Fibroblast of lung (primary cell): Measurements from ENCODE around the gene SLC25A20.

Experiments used
- EZH2 ChIP-seq: IDR thresholded peaks from 2 replicates; pipeline ENCODE4 v1.5.1; 2012; ENCODE audit warnings: low read length, control low read depth, mild to moderate bottlenecking; ENCODE audit errors: missing control alignments
- TF ChIP-seq, protein P1 (sequence below), 2 donors: IDR thresholded peaks in 1 of 2; conservative IDR thresholded peaks in 1 of 2; 1 replicate in 1 of 2; 2 replicates in 1 of 2; pipeline ENCODE4 v1.5.1; 2011 to 2012; ENCODE audit warnings: low read length in 2 of 2, control low read depth in 1 of 2, inconsistent platforms in 1 of 2, low read depth in 1 of 2, mild to moderate bottlenecking in 1 of 2

DNA sequence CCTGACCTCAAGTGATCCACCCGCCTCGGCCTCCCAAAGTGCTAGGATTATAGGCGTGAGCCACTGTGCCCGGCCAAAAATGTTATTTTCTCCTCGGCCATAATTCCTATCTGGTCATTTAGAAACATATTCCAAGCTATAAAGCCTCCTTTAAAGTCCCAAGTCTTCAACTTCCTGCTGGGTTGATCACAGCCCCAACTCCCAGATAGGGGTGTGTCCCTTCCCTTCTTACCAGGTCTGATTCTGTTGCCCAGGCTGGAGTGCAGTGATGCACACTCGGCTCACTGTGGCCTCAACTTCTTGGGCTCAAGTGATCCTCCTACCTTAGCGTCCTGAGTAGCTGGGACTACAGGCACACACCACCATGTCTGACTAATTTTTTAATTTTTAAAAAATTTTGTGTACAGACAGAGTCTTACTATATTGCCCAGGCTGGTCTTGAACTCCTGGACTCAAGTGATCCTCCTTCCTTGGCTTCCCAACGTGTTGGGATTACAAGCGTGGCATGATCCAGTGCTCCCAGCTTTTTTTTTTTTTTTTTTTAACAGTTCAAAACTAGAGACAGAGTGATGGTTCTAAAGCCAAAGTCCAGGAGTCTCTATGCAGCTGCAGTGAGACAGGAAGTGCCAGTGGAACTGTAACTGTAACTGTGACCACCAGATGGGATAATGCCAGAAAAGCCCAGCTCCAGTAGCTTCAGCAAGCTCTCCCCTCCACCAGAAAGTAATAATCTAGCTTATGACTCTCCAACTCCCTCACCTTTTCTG lies 42.8 kb downstream of the SLC25A20 start:
- TF ChIP-seq, protein P1, sequence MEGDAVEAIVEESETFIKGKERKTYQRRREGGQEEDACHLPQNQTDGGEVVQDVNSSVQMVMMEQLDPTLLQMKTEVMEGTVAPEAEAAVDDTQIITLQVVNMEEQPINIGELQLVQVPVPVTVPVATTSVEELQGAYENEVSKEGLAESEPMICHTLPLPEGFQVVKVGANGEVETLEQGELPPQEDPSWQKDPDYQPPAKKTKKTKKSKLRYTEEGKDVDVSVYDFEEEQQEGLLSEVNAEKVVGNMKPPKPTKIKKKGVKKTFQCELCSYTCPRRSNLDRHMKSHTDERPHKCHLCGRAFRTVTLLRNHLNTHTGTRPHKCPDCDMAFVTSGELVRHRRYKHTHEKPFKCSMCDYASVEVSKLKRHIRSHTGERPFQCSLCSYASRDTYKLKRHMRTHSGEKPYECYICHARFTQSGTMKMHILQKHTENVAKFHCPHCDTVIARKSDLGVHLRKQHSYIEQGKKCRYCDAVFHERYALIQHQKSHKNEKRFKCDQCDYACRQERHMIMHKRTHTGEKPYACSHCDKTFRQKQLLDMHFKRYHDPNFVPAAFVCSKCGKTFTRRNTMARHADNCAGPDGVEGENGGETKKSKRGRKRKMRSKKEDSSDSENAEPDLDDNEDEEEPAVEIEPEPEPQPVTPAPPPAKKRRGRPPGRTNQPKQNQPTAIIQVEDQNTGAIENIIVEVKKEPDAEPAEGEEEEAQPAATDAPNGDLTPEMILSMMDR (conservative IDR thresholded peaks at IDR 0.05 in 1 of 2, IDR thresholded peaks at IDR 0.05 in 1 of 2; ENCODE audit: low read depth in 1 of 2, low read length in 2 of 2), result no peak
- no peak for TF ChIP-seq EZH2
